ENCODE data around the gene HIPK3.
"Not testable (repeated sequence)": the region's sequence is repeated elsewhere in the genome, so short reads cannot be mapped to it uniquely, and the experiment has no call there.

HIPK3 gene

GRCh38 chr11:33257160-33257896 is at the start of gene HIPK3:
TSS of gene HIPK3 (plus strand) at chr11:33257381.
- peak; percentile 54 to 95 for DNase-seq

DNA sequence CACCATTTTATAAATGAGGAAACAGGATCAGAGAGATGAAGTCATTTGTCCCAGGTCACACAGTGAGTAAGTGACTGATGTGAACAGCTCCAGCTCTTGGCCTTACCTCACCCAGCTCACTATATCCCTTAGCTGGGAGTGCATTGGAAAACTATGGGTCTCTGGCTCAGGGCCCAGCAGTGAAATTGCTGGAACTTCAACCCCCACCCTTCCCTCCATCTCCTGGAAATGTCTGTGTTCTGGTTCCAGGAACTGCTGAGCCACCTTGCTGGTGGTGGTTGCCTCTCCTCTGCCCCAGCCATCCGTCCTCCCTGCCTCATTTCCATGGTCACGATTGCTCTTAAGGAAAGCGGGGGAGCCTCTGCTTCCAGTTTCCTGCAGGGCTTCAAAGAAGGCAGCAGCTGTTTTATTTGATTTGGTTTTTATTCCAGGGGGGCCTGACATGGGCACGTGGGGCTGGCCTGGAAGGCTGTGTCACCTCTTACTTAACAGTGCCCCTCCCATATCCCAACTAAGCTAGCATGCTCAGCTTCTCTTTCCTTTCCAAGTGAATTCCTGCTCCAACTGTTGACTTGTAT is 49.7 kb upstream of the HIPK3 start:
- no peak for DNase-seq

DNA sequence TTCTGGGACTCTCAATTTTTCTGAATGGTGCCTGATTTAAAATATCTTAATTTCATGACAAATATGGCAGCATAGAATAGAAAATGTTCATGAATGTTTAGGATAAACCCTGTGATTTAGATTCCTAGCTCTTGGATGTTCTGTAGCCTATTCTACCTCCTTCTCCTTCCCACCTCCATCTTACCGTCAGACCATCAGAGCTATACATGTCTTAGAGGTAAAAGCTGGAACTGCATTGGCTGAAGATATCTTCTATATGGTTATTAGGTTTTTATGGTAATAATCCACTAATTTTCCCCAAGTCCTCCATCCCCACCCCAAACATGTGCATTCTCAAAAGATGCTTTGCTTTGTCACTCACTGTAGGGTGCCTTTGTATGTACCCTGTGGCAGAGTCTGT is 49.0 kb upstream of the HIPK3 start:
- DNase-seq: no peak

GRCh38 chr11:33211153-33211552 is 46.0 kb upstream of the HIPK3 start:
- no peak for DNase-seq

GRCh38 chr11:33211580-33211979 is 45.6 kb upstream of the HIPK3 start:
- peak; percentile 8 to 32 for DNase-seq

GRCh38 chr11:33214187-33214586 is 43.0 kb upstream of the HIPK3 start:
- no peak for DNase-seq

DNA sequence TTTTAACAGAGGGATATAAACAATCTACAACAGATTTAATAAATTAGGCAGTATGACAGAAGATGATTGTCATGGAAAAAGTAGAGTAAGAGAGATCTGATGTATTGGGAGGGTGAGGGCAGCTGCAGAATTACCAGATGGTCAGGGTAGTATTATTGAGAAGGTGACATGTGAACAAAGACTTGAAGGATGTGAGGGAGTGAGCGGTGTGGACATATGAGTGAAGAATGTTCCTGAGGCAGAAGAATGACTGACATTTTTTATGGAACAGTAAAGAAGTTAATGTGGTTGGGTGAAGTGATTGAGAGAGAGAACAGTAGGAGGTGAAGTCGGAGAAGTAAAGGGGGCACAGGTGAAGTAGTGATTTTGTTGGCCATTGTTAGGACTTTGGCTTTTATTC is 42.4 kb upstream of the HIPK3 start:
- DNase-seq: no peak

DNA sequence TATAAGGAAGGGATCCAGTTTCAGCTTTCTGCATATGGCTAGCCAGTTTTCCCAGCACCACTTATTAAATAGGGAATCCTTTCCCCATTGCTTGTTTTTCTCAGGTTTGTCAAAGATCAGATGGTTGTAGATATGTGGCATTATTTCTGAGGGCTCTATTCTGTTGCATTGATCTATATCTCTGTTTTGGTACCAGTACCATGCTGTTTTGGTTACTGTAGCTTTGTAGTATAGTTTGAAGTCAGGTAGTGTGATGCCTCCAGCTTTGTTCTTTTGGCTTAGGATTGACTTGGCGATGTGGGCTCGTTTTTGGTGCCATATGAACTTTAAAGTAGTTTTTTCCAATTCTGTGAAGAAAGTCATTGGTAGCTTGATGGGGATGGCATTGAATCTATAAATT is 40.5 kb upstream of the HIPK3 start:
- not testable (repeated sequence) for DNase-seq

DNA sequence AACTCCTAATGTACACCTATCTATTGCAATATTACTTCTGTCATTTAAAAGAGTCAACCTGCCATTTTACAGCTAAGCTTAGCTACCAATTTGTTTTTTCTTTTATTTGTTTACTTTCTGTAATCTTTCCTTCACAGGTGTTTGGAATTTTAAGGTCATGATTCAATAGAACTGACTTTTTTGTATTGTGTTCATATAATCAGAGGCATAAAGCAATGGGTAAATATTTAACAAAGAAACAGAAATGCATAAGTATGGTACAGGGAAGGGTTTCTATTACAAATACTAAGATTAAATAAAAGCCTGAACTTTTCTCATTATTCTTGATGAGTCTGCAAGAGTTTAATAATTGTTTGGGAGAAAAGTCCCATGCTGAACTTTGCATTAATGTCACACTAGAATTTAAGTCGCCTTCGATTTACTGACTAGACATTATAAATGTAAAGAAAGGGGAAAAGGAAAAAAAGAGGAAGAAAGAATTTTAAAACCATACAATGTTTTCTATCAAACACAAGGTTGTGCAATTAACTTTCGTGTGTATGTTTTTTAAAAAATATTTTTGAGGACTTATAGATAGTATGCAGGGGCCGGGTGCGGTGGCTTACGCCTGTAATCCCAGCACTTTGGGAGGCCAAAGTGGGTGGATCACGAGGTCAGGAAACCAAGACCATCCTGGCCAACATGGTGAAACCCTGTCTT is 35.0 kb upstream of the HIPK3 start:
- DNase-seq: no peak

DNA sequence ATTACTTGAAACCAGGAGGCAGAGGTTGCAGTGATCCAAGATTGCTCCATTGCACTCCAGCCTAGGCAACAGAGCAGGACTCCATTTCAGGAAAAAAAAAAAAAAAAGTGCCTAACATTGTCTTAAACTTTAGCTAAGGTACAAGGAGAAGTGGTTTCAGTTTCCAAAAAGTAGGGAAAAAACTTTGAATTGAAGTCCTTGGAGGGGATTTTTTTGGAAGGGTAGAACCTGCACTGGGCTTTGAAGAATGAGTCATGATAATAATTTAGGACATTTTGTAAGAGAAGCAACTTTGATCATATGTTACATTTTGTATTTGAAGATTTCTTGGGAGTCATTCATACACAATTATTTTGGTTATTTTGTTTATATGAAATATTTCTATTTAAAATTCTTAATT is 31.8 kb upstream of the HIPK3 start:
- no peak for DNase-seq

- no peak for DNase-seq
These were observed 29.5 kb upstream of the HIPK3 start for GRCh38 chr11:33227578-33228261.

GRCh38 chr11:33234397-33235190 is 22.6 kb upstream of the HIPK3 start:
- peak; percentile 91 to 92 for DNase-seq

DNA sequence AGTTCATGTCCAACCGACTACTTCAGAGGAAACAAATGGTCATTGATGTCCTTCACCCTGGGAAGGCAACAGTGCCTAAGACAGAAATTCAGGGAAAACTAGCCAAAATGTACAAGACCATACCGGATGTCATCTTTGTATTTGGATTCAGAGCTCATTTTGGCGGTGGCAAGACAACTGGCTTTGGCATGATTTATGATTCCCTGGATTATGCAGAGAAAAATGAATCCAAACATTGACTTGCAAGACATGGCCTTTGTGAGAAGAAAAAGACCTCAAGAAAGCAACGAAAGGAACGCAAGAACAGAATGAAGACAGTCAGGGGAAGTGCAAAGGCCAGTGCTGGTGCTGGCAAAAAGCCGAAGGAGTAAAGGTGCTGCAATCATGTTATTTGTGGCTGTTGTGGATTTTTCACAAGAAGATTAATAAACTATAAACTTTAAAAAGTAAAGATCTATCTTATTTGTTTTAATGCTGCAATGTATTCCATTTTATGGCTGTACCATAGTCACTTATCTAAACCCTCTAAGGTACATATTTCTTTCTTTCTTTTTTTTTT is 20.1 kb upstream of the HIPK3 start:
- DNase-seq: no peak

GRCh38 chr11:33242575-33242974 is 14.6 kb upstream of the HIPK3 start:
- no peak for DNase-seq

- not testable (repeated sequence) for DNase-seq
These were observed 13.5 kb upstream of the HIPK3 start for GRCh38 chr11:33243654-33244053.

GRCh38 chr11:33248416-33248971 is 8.7 kb upstream of the HIPK3 start:
- no peak for DNase-seq

- DNase-seq: peak in 1 of 2 experiments; percentile 48
These were observed 959 bp upstream of the HIPK3 start for GRCh38 chr11:33256031-33256812.

DNA sequence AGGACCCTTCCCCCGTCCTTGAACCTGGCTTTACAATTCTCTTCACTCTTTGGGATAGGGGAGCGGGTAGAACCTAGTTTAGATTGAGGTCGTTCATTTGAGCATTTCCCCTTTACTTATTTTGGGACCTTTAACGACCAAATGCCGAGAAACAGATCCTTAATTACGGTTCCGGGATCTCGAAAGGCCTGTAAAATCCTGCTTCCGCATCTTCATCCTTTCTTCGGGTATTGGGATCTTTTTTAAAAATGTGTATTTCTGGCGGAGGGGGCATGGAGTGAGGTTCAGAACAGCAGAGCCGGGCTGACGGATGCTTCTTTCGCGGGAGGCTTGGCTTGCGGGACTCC is 395 bp upstream of the HIPK3 start:
- DNase-seq: peak in 1 of 2 experiments; percentile 52

DNA sequence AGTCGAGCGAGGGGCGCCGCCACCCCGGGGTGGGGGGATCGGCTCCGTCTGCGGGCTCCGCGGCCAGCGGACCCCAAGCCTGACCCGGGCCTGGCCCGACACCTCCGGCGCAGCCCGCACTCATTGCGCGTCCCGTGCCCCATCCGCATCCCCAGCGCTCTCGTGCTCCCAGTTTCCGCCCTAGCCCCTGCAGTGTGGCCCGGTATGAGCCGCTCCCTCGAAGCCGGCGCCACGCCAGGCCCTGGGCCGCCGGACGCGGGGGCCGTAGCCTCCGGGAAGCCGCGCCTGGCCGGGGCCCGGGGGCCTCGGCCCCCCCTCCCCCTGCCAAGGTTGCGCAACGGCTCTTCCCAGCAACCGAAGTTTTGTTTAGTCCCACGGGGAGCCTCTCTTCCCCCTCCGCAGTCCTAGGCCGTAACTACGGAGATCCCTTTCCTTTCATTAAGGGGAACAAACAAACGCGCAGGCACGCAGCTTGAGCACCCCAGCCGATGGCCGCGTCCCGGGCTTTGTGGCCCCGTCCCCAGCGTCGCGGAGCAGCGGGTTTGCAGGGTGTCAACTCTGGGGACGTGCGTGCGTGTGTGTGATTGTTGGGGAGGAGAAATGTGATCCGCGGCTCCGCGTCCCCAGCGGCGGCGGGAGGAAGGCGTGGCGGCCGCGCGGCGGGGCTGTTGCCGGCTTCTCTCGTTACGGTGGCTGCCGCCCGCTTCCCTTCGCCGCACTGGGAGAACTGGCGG is 883 bp downstream of the HIPK3 start:
- peak; percentile 92 to 94 for DNase-seq

DNA sequence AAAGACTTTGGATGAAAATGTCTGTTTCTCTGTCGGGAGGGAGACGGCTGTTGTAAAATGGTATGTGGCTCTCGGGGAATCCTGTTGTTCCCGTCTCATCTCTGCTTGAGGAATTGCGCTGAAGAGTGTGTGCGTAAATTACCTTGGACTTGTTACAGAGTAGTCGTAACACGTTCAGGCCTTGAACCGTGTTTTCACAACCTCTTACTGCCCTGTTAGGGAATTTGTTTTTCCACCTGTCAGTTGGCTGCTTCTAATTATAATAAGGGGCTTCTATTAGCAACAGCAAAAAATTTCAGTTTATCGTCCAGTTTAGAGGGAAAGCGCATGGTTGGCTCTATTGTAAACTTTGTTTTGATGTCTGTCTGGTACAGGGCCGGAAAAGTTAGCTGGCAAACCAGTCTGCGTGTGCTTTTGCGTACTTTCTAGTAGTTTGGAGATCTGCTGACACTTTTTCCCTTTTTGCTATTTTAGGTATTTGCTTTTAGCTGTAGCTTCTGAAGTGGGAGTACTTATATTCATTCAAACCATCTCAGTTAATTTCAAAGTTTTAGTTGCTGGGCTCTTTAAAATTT is 1.5 kb downstream of the HIPK3 start:
- DNase-seq: peak in 1 of 2 experiments; percentile 92
